ENCODE data around the gene OPA3.
"Not testable (repeated sequence)": the region's sequence is repeated elsewhere in the genome, so short reads cannot be mapped to it uniquely, and the experiment has no call there.

Gene OPA3

DNA sequence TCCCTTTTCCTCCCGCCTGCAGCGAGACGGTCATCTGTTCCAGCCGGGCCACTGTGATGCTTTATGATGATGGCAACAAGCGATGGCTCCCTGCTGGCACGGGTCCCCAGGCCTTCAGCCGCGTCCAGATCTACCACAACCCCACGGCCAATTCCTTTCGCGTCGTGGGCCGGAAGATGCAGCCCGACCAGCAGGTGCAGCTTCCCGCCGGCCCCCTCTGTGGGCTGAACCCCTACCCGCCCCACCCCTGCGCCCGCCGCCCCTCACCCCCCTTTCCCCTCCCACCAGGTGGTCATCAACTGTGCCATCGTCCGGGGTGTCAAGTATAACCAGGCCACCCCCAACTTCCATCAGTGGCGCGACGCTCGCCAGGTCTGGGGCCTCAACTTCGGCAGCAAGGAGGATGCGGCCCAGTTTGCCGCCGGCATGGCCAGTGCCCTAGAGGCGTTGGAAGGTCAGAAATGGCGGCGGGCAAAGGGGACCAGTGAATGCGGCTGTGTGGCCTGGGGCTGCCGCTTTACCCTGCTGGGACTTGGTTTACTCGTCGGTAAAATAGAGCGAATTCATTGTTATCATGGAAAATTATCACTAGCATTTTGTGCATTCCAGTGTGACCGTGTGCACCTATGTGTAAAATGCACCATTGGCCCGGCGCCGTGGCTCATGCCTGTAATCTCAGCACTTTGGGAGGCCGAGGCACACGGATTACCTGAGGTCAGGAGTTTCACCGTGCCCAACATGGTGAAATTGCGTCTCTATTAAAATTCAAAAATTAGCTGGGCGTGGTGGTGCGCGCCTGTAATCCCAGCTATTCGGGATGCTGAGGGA, 66.7 kb downstream of the OPA3 start:
- no peak for DNase-seq

DNA sequence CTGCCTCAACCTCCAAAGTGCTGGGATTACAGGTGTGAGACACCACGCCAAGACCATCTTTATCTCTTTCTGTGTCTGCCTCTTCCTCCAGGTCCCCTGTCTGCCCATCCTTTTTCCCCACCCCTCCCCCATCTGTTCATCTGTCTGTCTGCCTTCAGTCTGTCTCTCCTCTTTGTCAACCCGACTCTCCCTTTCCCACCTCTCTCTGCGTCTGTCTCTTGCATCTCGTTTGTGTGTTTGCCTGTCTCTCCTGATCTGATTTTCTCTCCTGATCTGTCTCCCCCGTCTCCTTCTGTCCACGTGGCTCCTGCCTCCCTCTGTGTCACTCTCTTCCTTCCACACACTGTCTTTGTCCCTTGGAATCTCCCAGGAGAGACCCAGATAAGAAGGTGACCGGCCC, 67.4 kb downstream of the OPA3 start:
- DNase-seq, result no peak

- DNase-seq, result no peak
These were observed 68.7 kb downstream of the OPA3 start for GRCh38 chr19:45515807-45516401.

DNA sequence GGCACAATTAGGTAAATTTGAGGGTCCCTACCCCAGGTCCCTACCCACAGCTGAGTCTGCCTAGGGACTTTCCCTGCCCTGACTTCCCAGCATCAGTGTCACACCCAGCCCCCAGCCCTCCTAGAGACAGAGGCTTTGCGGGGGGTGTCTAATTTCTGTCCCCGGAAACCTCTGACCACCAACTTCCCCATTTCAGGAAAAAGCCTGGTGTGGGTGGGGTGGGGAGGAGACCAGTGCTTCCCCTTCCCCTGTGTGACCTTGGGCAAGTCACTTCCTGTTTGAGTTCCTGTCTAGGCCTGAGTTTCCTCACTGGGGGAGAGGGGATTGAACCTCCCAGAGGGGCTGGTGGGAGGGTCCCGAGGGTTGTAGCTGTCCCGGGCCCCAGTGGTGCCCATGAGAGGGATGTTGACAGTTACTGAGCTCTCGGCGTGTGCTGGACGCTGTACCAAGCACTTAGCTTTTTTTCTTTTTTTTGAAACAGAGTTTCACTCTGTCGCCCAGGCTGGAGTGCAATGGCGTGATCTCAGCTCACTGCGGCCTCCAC, 69.4 kb downstream of the OPA3 start:
- DNase-seq, result peak; percentile 88

DNA sequence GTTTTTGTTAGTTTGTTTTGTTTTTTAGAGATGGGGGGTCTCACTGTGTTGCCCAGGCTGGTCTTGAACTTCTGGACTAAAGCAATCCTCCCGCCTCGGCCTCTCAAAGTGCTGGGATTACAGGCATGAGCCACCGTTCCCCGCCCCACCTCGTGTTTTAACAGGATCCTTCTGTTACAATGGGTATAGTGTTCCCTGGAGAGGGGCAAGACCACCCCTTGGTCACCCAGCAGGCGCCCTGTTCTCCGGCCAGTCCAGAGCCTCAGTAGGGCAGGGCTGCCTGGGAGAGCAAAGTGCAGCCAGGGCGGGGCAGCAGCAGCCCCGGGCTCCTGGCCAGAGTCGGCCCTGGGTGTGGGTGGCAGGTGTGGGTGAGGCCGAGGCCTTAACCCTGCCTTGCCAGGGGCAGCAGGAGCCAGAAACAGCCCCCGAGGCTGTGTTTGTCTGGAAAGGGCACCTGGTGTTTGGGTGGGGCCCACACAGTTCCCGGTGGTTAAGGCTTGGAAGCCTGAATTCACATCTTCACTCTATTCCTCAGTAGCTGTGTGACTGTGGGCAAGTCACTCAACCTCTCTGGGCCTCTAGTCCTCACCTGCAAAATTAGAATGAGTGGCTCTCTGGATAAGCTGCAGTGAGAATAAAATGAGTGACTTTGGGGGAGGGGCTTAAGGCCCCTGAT, 70.1 kb downstream of the OPA3 start:
- DNase-seq, result no peak

DNA sequence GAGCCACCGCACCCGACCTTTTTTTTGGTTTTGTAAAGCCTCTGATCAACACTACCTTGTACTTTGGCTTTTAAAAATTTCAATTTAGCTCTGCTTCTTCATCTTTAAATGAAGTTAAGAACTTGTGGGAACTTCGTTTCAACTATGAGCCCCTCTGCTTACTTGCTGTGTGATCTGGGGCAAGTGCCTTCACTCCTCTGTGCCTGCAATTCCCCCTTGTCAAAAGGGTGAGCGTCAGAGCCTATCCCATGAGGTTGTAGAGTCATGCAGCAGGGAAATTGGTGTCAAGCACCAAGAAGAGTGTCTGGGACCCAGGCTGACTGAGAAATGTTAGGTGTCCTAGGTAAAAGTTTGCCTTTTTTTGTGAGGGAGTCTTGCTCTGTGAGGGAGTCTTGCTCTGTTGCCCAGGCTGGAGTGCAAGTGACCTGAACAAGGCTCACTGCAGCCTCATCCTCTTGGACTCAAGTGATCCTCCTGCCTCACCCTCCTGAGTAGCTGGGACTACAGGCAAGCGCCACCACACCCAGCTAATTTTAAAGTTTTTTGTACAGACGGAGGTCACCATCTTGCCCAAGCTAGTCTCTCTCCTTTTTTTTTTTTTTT, 71.6 kb downstream of the OPA3 start:
- no peak for DNase-seq

- no peak for DNase-seq
These were observed 73.5 kb downstream of the OPA3 start for GRCh38 chr19:45511074-45511473.

- not testable (repeated sequence) for DNase-seq
These were observed 74.2 kb downstream of the OPA3 start for GRCh38 chr19:45510352-45510751.

GRCh38 chr19:45509692-45510015, 74.9 kb downstream of the OPA3 start:
- DNase-seq, result no peak

GRCh38 chr19:45508861-45509691, 75.5 kb downstream of the OPA3 start:
- peak; percentile 83 for DNase-seq

DNA sequence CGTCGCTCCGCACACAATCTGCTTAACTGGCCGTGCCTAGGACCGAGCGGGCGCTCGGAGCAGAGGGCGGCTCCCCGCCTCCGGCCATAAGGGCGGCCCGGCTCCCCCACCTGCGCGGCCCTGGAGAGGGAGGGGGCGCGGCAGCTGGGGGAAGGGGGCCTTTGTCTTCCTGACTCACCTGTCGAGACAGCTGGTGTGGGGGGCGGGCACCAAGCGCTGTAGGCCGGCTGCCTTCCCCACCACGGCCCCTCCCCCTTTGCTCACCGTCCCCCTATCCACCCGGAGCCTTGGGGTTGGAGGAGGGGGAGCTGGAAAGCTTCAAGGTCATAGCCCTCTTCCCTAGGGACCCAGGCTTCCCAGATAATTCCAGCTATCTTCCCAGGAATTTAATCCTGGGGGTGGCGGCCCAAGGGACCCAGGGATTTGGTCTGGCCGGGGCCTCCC, 76.2 kb downstream of the OPA3 start:
- peak; percentile 46 for DNase-seq

DNA sequence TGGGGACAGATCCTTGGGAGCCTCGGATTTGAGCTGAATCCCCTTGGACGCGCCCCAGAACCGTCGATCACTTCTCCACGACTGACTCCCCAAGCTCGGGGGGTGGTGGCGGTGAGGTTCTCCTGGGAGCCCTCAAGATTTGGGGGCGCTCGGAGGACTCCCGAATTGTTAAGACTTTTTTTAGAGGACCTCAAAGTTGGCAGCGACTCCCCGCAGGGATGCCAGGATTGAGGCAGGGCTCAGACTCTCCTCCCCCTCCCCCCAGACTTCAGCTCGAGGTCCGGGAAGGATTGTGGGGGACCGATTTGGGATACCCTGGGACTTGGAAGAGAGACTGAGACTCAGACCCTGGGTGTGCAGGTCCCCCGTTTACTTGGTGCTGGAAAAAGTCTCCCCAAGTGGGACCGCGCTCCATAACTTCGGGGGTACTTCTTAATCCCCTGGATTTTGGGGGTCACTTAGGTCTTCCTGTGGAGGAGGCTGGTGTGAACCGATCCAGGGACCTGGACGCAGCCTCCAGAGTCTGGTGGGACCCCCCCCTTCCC, 76.7 kb downstream of the OPA3 start:
- peak; percentile 31 for DNase-seq

- peak; percentile 98 for DNase-seq
These were observed 77.4 kb downstream of the OPA3 start, which contains the start of gene VASP for GRCh38 chr19:45506989-45507871. Gene VASP, plus strand, starts transcription at chr19:45507479. Its CDS starts 293 bp downstream, at chr19:45507772.

- peak; percentile 97 for DNase-seq
These were observed 78.2 kb downstream of the OPA3 start for GRCh38 chr19:45506246-45506988.

- no peak for DNase-seq
These were observed 78.7 kb downstream of the OPA3 start for GRCh38 chr19:45505996-45506245.

DNA sequence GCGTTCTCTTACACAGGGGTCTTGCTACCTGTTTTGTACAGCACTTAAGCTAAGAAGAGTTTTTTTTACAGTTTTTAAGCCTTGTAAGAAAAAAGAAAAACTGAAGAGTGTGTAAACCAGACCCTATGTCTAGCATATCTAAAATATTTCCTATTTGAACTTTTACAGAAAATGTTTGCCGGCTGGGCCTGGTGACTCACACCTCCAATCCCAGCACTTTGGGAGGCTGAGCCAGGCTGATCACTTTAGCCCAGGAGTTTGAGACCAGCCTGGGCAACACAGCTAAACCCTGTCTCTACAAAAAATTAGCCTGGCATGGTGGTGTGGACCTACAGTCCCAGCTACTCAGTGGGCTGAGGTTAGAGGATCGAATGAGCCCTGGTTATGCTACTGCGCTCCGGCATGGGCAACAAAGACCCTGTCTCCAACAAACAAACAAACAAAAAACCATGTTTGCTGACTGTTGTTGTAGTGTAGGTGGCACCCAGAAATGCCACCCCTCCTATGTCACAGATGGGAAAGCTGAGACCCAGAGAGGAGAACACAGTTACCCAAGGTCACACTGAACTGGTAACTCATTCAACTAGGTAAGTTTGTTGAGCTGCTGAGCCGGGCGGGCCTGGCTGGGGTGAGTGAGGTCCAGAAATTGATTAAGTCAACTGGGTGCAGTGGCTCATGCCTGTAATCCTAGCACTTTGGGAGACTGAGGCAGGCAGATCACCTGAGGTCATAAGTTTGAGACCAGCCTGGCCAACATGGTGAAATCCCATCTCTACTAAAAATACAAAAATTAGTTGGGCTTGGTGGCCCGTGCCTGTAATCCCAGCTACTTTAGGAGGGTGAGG, 79.2 kb downstream of the OPA3 start:
- no peak for DNase-seq

DNA sequence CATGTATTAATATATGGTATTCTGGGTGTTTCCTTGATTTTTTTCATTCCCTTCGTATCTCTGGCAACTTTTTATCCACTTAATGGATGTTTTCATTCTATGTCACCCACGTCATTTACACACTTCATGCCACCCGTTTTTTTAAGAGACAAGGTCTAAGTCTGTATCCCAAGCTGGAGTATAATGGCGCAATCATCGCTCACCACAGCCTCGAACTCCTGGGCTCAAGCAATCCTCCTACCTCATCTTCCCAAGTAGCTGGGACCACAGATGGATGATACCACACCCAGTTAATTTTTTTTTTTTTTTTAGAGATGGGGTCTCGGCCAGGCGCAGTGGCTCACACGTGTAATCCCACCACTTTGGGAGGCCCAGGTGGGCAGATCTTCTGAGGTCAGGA, 80.7 kb downstream of the OPA3 start:
- no peak for DNase-seq

DNA sequence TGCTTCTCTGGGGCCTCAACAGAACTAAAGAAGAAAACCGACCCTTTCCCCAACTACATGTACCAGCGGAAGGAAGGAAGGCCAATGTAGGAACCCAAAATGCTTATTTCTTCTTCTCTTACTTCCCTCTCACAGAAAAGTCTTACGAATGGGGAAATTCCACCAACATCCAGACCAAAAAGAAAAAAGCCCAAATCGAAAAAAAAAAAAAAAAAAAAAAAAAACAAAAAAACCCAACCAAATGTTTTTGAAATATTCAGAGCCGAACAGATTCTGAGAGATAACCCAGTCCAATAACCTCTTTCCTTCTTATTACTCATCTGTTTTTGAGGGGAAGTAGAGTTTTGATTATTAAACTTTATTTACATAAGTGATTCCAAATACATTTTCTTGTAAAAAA, 82.5 kb downstream of the OPA3 start:
- DNase-seq, result no peak

- DNase-seq, result no peak
These were observed 82.9 kb downstream of the OPA3 start for GRCh38 chr19:45501730-45502014.
